Measurements from ENCODE around the gene CARS1.

CARS1 gene

GRCh38 chr11:3018596-3018995 lies 38.6 kb downstream of the CARS1 start:
- DNase-seq = no peak
- in situ Hi-C loops (cut with HindIII; ENCODE audit: low pct_ligation_motif_present, low pct_unique_long_range_greater_than_20kb, low sequenced_read_pairs) = no loop called here

DNA sequence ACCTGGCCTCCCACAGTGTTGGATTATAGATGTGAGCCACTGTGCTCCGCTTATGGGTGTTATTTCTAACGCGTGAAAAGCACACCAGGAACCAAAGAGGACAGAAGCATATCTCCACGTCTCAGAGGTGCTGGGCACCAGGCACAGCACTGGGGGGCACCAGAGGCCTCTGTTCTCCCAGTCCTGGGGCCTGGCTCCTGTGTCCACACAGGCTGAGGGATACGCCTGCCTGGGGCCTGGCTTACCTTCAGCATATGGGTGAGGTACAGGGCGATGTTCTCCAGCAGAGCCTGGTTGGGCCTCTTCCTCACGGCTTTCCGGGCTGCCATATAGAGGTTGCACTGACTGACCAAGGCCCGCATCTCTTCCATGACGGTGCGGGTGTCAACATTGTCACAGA lies 40.4 kb downstream of the CARS1 start:
- in situ Hi-C loops (cut with HindIII; ENCODE audit: low pct_ligation_motif_present, low pct_unique_long_range_greater_than_20kb, low sequenced_read_pairs) = no loop called here
- DNase-seq = no peak

- in situ Hi-C loops (cut with HindIII; ENCODE audit: low pct_ligation_motif_present, low pct_unique_long_range_greater_than_20kb, low sequenced_read_pairs) = no loop called here
- no peak for DNase-seq
Measured at GRCh38 chr11:3015796-3016195, 41.4 kb downstream of the CARS1 start.

DNA sequence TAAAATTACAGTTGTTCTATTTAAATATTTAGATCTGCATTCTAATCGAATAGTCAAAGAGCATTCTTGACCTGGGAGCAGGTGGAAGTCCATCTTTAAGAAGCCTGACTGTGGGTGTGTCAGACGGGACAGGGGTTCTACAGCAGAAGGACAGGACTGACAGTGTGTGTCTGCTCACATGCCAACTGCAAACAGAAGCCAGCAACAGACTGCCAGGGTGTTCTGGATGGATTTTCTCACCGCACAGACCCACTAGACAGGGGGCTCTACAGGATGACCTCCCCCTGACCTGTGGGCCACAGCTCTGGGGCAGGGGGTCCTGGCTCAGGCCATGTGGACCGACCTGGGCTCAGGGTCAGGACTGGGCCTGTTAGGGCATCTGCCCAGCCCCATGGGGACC lies 42.3 kb downstream of the CARS1 start:
- in situ Hi-C loops (cut with HindIII; ENCODE audit: low pct_ligation_motif_present, low pct_unique_long_range_greater_than_20kb, low sequenced_read_pairs) = no loop called here
- DNase-seq = no peak

- DNase-seq = no peak
- in situ Hi-C loops (cut with HindIII; ENCODE audit: low pct_ligation_motif_present, low pct_unique_long_range_greater_than_20kb, low sequenced_read_pairs) = no loop called here
Measured at GRCh38 chr11:3014057-3014938, 42.9 kb downstream of the CARS1 start.

DNA sequence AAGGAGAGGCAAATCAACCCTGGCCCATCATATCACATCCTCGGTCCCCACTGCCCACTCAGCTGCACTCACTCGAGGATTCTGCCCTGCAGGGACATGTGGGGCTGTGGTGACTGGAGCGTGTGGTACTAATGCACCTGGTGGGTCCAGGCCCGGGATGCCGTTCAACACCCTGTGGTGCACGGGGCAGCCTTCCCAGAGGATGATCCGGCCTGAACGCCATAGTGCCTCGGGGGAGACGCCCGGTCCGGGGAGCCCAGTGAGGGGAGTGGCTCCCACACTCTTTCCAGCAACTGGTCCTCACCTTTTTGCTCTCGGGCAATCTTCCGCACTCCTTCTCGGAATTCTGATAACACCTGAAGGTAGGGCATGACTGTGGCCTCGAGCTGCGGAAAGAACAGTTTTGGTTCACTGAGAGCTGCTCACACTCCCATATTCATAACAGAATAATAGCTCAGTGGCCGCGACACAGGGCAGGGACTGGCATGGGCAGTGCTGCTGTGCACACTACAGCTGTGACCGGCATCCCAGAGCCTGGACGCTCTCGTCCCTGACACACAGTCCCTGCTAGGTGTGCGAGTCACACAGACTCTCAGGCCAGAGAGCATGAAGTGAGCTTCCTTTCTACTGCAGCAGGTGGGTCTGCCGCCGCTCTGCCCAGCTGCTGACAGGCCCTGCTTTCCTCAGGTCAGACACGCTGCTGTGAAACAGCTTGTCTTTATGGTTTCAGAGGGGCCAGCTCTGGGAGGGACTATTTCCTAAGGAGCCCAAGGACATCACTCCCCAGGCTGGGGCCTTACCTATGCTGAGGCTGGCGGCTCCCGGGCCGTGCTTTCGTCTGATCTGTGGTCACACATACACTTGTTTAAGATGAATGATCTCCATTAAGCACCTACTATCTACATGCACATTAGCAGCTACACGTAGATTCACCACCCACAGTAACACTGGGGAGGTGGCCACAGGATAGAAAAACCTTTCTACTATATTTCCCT lies 45.0 kb downstream of the CARS1 start:
- in situ Hi-C loops (cut with HindIII; ENCODE audit: low pct_ligation_motif_present, low pct_unique_long_range_greater_than_20kb, low sequenced_read_pairs) = no loop called here

GRCh38 chr11:3010521-3011275 lies 46.5 kb downstream of the CARS1 start:
- no peak for DNase-seq
- in situ Hi-C loops (cut with HindIII; ENCODE audit: low pct_ligation_motif_present, low pct_unique_long_range_greater_than_20kb, low sequenced_read_pairs) = no loop called here

More for the DNA sequence above, 45.0 kb downstream of the CARS1 start:
- DNase-seq = no peak

- in situ Hi-C loops (cut with HindIII; ENCODE audit: low pct_ligation_motif_present, low pct_unique_long_range_greater_than_20kb, low sequenced_read_pairs) = no loop called here
- DNase-seq = no peak
Measured at GRCh38 chr11:3010004-3010403, 47.2 kb downstream of the CARS1 start.

- no peak for DNase-seq
- in situ Hi-C loops (cut with HindIII; ENCODE audit: low pct_ligation_motif_present, low pct_unique_long_range_greater_than_20kb, low sequenced_read_pairs) = no loop called here
Measured at GRCh38 chr11:3009481-3009880, 47.7 kb downstream of the CARS1 start.

DNA sequence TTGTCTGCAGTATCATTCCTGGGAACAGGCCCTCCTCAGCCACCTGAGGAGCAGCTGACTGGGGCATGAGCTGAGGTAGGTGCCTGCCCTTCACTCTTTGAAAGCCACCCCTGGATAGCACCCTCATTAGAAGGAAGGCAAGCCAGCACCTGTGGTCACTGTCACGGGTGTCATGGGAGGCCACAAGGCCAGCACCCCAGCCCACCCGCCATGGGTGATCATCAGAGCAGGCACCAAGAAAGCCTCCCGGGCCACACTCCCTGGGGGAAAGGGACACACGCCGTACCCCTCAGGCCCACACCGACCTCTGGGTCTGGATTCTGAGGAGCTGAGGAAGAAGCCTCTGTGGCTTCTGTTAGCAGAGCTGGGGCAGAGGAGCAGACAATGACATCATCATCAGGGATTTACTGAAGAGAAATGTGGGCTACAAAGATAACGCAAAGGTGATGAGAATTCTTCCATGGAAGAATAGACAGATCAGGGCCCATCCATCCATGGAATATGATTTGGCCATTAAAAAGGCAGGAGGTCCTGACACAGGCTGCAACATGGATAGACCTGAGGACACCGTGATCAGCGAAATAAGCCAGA lies 48.4 kb downstream of the CARS1 start:
- in situ Hi-C loops (cut with HindIII; ENCODE audit: low pct_ligation_motif_present, low pct_unique_long_range_greater_than_20kb, low sequenced_read_pairs) = no loop called here
- no peak for DNase-seq

DNA sequence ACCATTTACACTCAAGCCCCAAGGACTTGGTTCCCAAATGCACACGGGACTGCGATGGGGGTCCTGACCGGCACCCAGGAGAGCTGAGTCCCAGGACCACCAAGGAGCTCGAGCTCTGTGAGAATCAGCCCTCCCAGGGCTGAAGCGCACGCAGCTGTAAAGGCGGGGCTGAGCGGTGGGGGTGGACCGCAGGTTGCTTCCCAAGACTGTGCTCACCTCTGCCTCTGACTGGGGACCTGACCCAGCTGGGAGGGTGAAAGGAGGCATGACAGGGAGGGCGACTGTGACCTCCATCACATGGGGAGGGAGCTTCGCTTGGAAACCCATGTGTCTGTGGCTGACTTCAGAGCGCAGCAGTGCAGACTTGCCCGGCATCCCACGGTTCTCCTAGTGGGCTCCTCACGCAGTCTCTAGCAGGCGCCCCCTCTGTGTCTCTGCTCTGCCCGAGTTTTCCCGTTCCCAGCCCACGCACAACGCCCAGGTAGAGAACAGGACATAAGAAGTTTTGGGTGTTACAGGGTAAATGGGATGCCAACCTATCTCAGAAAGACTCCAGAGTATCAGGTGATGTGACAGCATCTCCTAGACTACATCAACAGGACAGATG lies 49.7 kb downstream of the CARS1 start:
- in situ Hi-C loops (cut with HindIII; ENCODE audit: low pct_ligation_motif_present, low pct_unique_long_range_greater_than_20kb, low sequenced_read_pairs) = no loop called here
- no peak for DNase-seq

- in situ Hi-C loops (cut with HindIII; ENCODE audit: low pct_ligation_motif_present, low pct_unique_long_range_greater_than_20kb, low sequenced_read_pairs) = no loop called here
- DNase-seq = no peak
Measured at GRCh38 chr11:3006505-3007260, 50.5 kb downstream of the CARS1 start.

DNA sequence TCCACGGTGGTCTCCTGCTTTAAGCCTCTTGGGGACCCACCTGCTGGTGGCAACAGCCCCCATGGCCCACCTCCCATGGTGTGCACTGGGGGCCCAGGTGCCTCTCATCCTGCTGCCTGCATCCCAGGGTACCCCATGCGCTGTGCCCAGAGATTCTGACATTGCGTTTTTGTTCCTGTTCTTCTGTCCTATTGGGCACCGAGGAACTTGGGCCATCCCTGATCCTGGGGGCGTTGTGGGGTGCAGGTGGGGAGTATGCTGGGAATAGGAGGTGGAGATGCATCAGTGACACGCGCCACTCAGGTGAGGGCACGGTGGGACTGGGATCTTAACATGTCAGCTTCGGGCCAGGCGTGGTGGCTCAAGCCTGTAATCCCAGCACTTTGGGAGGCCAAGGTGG lies 52.7 kb downstream of the CARS1 start:
- DNase-seq = no peak
- in situ Hi-C loops (cut with HindIII; ENCODE audit: low pct_ligation_motif_present, low pct_unique_long_range_greater_than_20kb, low sequenced_read_pairs) = no loop called here

- in situ Hi-C loops (cut with HindIII; ENCODE audit: low pct_ligation_motif_present, low pct_unique_long_range_greater_than_20kb, low sequenced_read_pairs) = no loop called here
- no peak for DNase-seq
Measured at GRCh38 chr11:3003396-3004231, 53.6 kb downstream of the CARS1 start.

DNA sequence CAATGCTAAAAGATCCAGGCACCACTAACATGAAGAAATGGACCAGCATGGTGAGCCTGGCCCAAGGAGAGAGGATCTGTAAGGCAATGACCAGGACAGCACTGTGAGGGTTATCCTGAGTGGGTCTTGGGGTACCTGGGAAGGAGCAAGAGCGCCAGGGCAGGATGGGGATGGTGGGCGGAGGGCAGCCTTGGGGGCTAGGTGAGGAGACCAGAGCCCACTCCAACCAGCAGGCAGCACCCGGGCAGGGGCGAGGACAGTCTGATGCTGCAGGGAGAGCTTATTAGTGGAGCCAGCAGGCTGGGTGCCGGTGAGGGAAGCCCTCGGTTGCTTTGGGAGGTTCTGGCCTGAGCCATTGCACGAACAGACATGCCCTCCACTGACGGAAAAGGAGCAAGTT lies 54.4 kb downstream of the CARS1 start:
- in situ Hi-C loops (cut with HindIII; ENCODE audit: low pct_ligation_motif_present, low pct_unique_long_range_greater_than_20kb, low sequenced_read_pairs) = no loop called here
- no peak for DNase-seq

- DNase-seq = no peak
- in situ Hi-C loops (cut with HindIII; ENCODE audit: low pct_ligation_motif_present, low pct_unique_long_range_greater_than_20kb, low sequenced_read_pairs) = no loop called here
Measured at GRCh38 chr11:3002351-3002861, 54.8 kb downstream of the CARS1 start.

All from ACHN (cell line).